Bone marrow (tissue), 2 donors: ENCODE results near the gene HDAC11.
"Not testable (repeated sequence)": the region's sequence is repeated elsewhere in the genome, so short reads cannot be mapped to it uniquely, and the experiment has no call there.

ENCODE experiments used
- DNase-seq, 2 donors: peaks; one replicate each; lab custom pipeline; 2025; lab: John Stamatoyannopoulos, UW

Gene HDAC11

DNA sequence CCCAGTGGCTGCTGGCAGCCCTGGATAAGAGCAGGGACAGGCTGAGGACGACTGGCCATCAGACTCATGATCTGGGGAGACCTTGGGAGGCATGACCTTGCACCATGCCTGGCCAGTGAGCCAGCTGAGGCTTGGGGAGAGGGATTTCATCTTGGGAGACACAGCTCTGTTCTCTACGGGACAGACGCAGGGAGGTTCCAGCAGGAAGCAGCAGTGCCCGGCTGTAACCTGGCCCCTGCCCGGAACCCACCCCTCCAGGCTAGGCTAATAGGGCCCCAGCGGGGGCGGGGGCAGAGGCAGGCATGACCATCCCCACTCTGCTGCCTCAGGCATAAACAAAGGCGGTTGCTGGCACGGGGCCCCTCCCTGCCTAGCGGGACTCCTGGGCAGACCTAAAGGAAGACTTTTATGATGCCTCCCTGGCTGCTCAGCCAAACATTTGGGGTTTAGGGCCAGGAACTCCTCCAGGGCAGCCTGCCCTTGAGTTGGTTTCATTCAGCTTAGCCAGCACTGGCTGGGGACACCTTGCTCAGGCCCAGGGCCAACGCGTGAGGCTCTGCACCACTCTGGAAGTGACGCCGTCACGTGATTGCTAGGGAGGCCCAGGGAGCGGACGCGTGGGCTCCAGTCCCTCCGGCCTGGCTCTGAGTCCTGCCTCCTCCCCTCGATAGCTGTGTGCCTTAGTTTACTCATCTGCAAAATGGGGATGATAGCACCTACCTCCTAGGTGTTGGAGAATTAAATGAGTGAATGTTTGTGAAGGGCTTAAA is 27.6 kb downstream of the HDAC11 start:
- no peak for DNase-seq

- DNase-seq, result no peak
Measured at GRCh38 chr3:13508496-13508895, 28.4 kb downstream of the HDAC11 start.

GRCh38 chr3:13509059-13509815 is 29.1 kb downstream of the HDAC11 start:
- no peak for DNase-seq

DNA sequence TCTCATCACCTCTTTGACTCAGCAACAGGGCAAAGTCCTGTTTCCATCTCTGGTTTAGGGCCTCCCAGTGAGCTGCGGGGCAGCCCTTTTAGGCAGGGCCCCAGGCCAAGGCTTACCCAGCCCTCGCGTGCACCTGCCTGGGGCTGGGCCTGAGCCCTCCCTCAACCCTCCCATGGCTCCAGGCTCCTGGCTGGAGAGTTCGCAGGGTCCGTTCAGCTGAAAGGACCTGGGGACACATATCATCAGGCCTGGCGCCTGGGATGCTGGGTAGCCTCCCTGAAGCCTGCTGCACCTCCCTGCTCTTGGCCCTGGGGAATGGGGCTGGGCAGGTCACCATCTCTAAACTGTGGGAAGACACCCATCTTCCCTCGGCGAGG is 29.7 kb downstream of the HDAC11 start:
- DNase-seq, result no peak

GRCh38 chr3:13512451-13512850 is 32.3 kb downstream of the HDAC11 start:
- DNase-seq, result no peak

DNA sequence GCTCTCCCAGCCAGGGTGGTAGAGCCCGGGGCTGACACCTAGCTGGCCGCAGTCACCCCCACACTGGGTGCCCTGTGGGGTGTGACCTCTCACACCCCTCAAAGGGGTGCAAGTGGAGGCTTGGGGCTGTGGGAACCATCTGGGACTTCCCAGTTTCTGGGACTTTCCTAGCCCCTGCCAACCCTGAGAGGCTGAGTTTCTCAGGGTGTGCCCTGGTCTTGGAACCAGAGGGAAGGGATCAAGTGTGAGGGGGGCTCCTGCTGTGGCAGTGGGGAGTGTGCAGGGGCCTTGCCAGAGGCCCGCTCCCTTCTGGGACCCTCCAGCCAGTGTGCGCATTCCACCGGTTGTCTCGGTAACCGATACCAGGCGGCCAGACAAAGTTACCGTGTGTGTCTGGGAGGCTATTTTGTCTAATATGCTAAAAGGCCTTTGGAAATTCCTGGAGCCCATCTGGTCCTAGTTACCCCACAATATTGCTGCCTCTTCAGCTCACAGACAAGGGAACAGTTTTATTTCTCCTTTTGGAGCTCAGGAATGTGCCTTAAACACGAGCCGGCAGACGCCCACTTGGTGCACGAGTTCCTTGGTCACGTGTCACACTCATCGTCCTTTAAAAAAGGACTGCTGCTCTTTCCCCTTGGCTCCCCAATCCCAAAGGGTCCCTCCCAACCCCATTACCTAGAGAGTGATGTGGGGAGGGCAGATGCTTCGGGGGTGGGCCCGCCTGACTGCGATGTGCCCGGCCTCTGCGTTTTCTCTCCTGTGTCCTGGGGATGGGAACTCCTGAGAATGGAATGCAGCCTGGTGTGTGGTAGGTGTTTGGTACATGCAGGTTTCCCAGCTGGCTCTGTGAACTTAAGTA is 33.2 kb downstream of the HDAC11 start:
- no peak for DNase-seq

- no peak for DNase-seq
Measured at GRCh38 chr3:13513913-13514517, 33.9 kb downstream of the HDAC11 start.

GRCh38 chr3:13514639-13515435 is 34.7 kb downstream of the HDAC11 start:
- no peak for DNase-seq

- DNase-seq, result no peak
Measured at GRCh38 chr3:13515786-13516759, 36.0 kb downstream of the HDAC11 start.

- no peak for DNase-seq
Measured at GRCh38 chr3:13516760-13517135, 36.6 kb downstream of the HDAC11 start.

DNA sequence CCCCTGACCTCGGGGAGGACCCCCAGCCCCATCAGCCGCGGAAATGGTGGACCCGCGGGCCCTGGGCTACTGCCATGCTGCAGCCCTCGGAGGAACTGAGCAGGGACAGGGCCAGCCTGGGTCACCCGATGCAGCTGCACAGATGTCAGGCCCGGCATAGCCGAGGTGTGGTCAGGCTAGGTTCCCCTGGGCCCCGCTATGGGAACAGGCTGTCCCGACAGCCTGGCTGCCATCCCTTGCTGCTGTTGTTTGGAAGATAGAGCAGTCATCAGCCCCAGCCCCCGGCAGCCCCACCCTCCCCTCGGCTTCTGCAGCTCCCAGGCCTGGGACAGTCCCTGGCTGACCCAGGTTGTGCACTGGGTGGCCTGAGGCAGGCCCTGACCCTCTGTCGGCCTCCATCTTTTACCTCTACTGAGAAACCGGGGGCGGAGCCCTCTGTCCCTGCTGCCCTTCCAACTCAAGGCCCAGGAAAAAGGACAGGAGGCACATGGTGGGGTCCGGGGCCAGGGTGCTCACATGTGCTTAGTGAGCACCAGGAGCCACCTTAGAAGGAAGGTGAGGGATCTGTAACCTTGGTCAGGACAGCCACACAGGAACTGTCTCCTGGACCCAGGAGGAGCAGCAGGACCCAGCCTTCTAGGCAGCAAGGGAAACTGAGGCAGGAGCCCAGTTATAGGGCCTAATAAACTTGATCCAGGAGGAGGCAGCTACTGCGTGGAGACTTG is 37.3 kb downstream of the HDAC11 start:
- DNase-seq, result no peak

DNA sequence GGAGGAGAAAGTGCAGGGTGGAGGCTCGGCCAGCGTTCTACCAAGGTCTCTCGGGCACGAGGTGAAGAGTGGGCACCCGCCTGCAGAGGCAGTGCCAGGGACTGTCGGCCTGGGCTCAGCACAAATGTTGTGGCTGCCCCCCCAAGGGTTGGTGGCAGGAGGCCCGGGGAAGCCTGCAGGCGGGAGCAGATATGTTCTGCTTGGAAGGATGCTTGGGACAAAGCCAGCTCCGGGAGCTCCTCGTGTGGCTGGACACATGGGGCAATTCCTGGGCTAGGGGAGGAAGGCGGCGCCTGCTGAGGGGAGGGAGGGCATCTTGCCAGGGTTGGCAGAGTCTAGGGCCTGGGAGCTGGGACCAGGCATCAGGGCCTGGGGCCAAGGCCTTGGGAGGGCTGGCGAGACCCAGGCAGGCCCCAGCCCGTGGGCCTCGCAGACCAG is 38.4 kb downstream of the HDAC11 start:
- DNase-seq, result no peak

DNA sequence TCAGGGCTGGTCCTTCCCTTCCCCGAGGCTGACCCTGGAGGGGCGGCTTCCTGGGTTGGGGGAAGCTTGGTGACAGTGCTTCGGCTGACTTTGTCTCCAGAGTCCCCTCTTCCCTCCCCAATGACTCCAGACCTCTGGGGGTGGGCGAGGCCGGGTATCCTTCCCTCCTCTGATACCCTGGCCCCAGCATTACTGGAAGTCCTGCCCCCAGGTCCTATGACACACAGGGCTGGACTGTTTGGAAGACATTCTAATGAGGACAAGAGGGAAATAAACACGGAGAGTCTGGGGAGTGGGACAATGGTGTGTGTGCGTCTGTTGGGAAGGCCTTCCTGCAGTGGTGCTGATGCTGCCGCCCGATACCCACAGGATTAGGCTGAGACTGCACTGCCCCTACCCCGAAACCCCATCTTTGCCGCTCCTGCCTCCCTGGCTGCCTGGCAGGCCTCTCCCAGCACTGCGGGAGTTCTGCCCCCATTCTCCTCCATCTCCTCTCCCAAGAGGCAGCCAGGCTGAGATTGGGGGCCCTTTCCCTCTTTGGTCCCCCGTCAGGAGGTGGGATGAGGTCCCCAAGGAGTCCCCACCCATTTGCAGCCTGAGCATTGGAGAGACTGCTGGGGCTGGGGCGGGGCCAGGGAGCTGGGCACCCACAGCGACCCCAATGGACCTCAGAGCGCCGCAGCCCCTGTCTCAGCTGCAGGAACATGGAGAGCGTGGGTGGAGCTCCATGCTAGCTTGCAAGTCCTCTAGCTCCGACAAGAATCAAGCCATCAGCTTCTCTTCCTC is 39.1 kb downstream of the HDAC11 start:
- no peak for DNase-seq

- DNase-seq, result no peak
Measured at GRCh38 chr3:13520326-13520880, 40.3 kb downstream of the HDAC11 start.

- no peak for DNase-seq
Measured at GRCh38 chr3:13521309-13521708, 41.2 kb downstream of the HDAC11 start.

DNA sequence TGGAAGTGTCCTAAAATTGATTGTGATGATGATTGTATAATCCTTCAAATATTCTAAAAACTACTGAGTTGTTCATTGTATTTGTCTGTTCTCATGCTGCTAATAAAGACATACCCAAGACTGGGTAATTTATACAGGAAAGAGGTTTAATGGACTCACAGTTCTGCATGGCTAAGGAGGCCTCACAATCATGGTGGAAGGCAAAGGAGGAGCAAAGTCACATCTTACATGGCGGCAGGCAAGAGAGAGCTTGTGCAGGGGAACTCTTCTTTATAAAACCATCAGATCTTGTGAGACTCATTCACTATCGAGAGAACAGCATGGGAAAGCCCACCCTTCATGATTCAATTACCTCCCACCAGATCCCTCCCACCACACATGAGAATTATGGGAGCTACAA is 41.6 kb downstream of the HDAC11 start:
- DNase-seq, result not testable (repeated sequence)

- no peak for DNase-seq
Measured at GRCh38 chr3:13522236-13522635, 42.1 kb downstream of the HDAC11 start.

DNA sequence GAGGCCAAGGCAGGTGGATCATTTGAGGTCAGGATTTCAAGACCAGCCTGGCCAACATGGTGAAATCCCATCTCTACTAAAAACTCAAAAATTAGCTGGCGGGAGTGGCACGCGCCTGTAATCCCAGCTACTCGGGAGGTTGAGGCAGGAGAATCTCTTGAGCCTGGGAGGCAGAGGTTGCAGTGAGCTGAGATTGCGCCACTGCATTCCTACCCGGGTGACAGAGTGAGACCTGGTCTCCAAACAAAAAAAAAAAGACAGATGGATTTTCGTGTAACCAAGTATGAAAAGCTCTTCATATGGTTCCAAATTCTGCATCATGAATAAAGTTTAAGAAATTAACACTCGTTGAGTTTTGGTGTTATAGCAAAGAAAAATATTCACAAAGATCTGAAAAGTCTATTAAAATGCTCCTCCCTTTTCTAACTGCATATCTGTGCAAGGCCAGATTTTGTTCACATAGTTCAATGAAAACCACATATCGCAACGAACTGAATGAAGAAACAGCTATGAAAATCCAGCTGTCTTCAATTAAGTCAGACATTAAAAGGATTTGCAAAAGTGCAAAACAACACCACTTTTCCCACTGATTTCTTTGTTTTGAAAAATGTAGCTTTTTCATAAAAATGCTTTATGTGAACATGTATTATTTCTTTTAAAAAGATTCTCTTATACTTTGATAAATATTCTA is 45.0 kb downstream of the HDAC11 start:
- DNase-seq, result no peak
